Measurements from ENCODE around the gene BOLA1. TPM values are rescaled to one million over a fixed set of nuclear protein-coding genes. Genes with fewer than 3 reads are reported as not detected.

BOLA1 gene
- total and polyA plus RNA-seq, 12 donors = 12.9 to 33.6 (median 16.1) TPM

DNA sequence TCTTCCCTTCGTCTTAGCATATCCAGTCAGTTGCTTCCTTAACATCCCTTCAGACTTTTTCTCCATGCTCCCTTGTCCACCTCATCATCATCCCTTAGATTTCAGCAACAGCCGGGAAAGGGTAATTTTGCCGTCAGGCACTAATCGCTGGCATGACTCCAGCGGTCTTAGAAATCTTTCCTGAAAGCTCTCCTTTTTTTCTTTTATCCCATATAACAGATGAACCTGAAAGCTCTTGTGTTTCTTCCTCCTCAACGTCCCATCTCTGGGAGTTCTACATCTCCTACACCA, 10.4 kb upstream of the BOLA1 start:
- Histone ChIP-seq H3K4me1 (peaks cover 0 to 29% (median 20%) of the 10 kb centered on the region in 9 donors), H3K4me3 (peak overlapping the region; percentile 55 to 95 (median 69)), H3K36me3 (no peaks in the 10 kb centered on the region), H3K27ac (peak overlapping the region; percentile 89 to 100 (median 98)), H3K9me3 (no peaks in the 10 kb centered on the region), H3K27me3 (no peaks in the 10 kb centered on the region)
- 17 to 23% methylated on average over 6 of the region's 6 CpGs for WGBS, 2 donors
- TF ChIP-seq, protein P1, sequence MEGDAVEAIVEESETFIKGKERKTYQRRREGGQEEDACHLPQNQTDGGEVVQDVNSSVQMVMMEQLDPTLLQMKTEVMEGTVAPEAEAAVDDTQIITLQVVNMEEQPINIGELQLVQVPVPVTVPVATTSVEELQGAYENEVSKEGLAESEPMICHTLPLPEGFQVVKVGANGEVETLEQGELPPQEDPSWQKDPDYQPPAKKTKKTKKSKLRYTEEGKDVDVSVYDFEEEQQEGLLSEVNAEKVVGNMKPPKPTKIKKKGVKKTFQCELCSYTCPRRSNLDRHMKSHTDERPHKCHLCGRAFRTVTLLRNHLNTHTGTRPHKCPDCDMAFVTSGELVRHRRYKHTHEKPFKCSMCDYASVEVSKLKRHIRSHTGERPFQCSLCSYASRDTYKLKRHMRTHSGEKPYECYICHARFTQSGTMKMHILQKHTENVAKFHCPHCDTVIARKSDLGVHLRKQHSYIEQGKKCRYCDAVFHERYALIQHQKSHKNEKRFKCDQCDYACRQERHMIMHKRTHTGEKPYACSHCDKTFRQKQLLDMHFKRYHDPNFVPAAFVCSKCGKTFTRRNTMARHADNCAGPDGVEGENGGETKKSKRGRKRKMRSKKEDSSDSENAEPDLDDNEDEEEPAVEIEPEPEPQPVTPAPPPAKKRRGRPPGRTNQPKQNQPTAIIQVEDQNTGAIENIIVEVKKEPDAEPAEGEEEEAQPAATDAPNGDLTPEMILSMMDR (IDR thresholded peaks at IDR 0.05) = no peak
- intact Hi-C loops (cut with DNase I) = loop anchor here in 2 of 10 donors (2.0 kb wide), 2 partner anchors 38 to 50 kb away; partner anchors contain the start of gene SF3B4 (in 1 of the 2)
- DNase-seq (no peak), ATAC-seq (no peak)

DNA sequence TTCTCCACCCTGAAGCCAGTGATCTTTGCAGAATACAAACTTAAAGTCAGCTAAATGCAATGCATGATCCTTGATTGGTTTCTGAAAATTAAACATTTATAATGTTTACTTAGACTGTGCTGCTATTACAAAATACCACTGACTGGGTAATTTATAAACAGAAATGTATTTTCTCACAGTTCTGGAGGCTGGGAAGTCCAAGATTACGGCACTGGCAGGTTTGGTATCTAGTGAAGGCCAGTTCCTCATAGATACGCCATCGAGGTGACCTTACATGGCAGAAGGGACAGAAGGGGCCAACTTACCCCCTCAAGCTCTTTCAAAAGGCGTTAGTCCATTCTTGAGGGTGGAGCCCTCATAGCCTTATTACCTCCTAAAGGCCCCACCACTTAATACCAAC, 2.8 kb upstream of the BOLA1 start:
- intact Hi-C loops (cut with DNase I) = loop anchor here in 3 of 10 donors (5.0 to 10.0 kb wide), 3 partner anchors 36 to 158 kb away; partner anchors contain the start of gene MTMR11 (in 1 of the 3)
- Histone ChIP-seq H3K27me3 (no peaks in the 10 kb centered on the region), H3K9me3 (no peaks in the 10 kb centered on the region), H3K4me3 (no peak overlapping the region), H3K36me3 (no peaks in the 10 kb centered on the region), H3K4me1 (peaks cover 4 to 15% (median 10%) of the 10 kb centered on the region in 9 donors), H3K27ac (no peak overlapping the region)
- TF ChIP-seq, protein P1 (IDR thresholded peaks at IDR 0.05) = no peak
- DNase-seq = no peak
- 86 to 92% methylated on average over 4 of the region's 4 CpGs for WGBS, 2 donors
- no peak for ATAC-seq

GRCh38 chr1:149903836-149904491, 4.6 kb downstream of the BOLA1 start:
- no peak for ATAC-seq
- TF ChIP-seq, protein P1 (IDR thresholded peaks at IDR 0.05) = no peak

GRCh38 chr1:149906570-149907075, 7.3 kb downstream of the BOLA1 start:
- TF ChIP-seq, protein P1 (IDR thresholded peaks at IDR 0.05) = no peak

More at GRCh38 chr1:149903836-149904491, 4.6 kb downstream of the BOLA1 start:
- peaks cover 4 to 15% (median 10%) of the 10 kb centered on the region in 9 donors for H3K4me1 ChIP-seq
- H3K27me3 ChIP-seq = no peaks in the 10 kb centered on the region
- H3K36me3 ChIP-seq = no peaks in the 10 kb centered on the region
- no peak for DNase-seq
- H3K4me3 ChIP-seq = no peak overlapping the region
- no peak overlapping the region for H3K27ac ChIP-seq
- H3K9me3 ChIP-seq = no peaks in the 10 kb centered on the region
- intact Hi-C loops (cut with DNase I) = loop anchor here in 2 of 10 donors (2.0 to 10.0 kb wide), 3 partner anchors 19 to 148 kb away; no protein-coding TSS in a partner anchor
- WGBS, 2 donors = 86 to 90% methylated on average over 5 of the region's 5 CpGs

More at GRCh38 chr1:149906570-149907075, 7.3 kb downstream of the BOLA1 start:
- Histone ChIP-seq H3K9me3 (no peaks in the 10 kb centered on the region), H3K4me3 (no peak overlapping the region), H3K27me3 (no peaks in the 10 kb centered on the region), H3K4me1 (no peaks in the 10 kb centered on the region), H3K36me3 (no peaks in the 10 kb centered on the region), H3K27ac (no peak overlapping the region)
- no peak for ATAC-seq
- DNase-seq = no peak
- WGBS, 2 donors = 57 to 68% methylated on average over 10 of the region's 10 CpGs
- intact Hi-C loops (cut with DNase I) = loop anchor here in 1 of 10 donors (10.0 kb wide), 1 partner anchor 138 kb away; no protein-coding TSS in a partner anchor

All from heart right ventricle (tissue), 16 donors.